Hippocampal formation (tissue), 2 donors: ENCODE results near the gene STRC.
"Not testable (repeated sequence)": the region's sequence is repeated elsewhere in the genome, so short reads cannot be mapped to it uniquely, and the experiment has no call there.

Source experiments
- DNase-seq, 2 donors: peaks; one replicate each; lab custom pipeline; 2025; lab: John Stamatoyannopoulos, UW

The STRC gene

DNA sequence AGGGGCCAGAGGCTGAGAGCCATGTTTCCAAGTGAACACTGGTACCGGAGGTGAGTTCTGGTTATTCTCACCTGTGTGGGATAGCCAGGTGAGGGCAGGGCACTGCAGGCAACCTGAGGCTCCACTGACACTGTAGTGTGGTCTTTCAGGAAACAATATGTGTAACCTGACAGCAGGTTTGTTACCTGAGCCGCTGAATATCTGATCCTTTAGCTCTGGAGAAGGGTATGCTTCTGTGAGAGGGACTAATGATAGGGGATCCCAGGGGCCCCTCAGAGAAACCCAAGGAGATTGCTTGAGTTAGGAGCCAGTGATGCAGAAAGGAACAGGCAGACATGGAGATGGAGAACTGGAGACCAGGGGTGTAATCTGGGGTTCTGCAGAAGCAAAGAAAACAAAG lies at the start of gene STRC:
Gene STRC (minus strand): TSS at position 101 of the 400 bp plus-strand sequence. CDS start 78 bp downstream, at position 23.
- not testable (repeated sequence) for DNase-seq

DNA sequence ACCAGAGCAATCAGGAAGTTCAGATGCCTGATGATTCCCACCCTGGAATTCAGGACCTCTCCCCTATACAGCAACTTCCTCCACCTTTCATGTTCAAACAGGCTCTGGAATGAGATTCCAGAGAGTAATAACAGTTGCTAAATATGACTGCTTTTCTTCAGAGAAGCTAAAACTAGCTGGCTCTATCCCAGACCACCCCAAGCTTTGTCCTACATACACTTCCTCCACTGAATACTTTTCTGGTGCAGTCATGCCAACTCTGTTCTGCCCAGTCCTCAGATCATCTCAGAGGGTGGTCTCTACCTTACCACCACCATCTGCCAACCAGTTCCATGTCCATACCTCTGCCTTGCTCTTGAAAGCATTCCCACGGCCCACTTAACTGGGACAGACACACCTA lies 47.6 kb upstream of the STRC start:
- not testable (repeated sequence) for DNase-seq

DNA sequence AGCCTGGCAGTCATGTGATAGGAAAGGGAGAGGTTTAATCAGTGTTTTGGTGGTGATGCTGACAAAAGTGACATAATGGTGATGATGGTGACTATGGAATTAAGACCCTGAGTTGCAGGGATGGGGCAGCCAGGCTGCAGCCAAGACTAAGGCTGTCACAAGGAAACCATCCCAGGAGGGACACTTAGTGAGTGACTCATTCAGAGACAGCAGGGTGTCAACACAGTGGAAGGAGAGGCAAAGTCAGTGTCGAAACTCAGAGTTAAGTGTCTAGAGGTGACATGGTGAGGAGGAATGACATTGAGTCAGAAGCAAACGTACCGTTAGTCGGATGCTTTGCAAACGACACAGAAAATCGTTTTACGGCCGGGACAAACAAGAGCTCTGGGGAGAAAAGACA lies 44.7 kb upstream of the STRC start:
- DNase-seq = not testable (repeated sequence)

DNA sequence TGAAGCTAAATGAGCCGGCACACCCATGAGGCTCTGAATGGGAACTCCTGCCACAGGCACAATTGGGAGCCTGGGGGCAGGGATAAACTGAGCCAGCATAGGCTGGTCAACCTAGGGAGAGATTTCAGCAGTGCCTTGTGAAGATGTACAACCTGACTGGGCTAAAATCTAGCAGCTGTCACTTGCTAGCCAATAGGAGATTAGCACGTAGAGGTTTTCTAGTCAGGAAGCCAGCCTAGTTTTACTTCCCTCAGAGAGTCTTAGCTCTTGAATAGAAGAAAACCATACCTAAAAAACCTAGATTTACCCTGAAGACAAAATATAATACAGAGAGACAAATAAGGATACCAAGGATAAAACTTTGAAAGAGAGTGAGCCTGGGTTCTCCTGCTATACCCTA lies 43.7 kb upstream of the STRC start:
- not testable (repeated sequence) for DNase-seq

DNA sequence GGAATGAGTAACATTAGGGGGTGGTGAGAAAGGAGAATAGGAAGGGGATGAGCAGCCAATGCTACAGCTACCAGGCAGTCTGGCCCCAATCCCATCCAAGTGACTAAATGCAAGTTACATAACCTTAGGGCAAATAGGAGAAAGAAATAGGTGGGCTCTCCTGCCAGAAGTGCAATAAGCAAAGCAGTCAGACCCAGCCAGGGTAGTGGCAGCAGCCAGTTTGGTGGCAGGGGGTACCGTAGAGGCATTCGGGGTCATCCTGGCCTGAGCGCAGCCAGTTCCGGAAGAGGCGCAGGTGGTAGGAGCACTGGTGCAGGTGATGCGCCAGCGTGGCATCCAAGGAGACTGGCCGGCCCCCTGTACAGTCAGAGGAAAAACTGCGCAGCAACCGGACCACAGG lies 41.1 kb upstream of the STRC start:
- not testable (repeated sequence) for DNase-seq

DNA sequence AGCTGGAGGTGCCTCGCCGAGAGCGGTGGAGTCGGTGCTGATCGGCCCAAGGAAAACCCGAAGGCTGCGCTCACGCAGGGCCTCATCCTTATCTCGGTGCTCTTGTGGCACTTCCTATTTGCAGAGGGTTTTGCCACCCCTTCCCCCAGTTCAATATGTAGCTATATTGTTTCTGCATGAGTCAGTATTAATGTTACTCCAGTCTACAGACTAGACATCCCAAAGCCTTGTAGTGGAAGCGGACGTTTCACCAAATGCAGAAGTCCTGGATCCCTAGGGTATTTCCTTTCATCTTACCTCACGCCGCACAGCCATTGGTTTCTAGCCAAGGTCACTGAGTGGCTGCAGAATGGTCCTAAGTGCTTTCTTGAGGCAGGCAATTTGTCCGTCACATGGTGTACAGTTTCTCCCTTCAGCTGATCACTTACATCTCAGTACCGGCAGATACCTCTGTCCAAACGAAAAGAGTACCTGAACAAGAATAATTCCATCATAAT lies 30.9 kb upstream of the STRC start:
- not testable (repeated sequence) for DNase-seq

DNA sequence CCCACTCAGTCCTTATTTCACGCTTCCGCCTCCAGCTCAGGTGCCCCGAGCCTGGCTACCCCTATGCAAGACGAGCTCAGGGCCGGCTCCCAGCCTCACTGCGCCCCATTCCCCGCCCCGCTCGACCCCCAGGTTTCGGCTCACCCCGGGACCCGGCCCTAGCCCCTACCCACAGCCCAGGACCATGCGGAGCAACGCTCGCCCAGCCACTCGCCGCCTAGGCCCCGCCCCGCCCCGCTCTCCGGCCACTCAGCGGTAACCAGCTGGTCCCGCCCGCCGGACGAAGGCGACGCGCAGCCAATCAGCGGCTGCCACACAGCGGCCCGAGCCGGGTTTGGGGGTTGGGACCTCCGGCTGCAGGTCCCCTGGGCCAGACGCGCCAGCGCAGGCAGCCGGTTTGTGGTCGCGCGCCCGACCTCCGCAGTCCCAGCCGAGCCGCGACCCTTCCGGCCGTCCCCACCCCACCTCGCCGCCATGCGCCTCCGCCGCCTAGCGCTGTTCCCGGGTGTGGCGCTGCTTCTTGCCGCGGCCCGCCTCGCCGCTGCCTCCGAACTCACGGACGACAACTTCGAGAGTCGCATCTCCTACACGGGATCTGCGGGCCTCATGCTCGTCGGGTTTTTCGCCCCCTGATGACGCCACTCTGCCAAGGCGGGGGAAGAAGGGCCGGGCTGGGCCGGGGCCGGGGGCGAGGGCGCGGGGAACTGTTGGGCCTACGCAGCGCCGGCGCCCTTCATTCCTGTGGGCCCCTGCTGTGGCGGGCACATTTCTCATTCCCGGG lies 30.2 kb upstream of the STRC start, which contains the start of gene CATSPER2:
Gene CATSPER2 (minus strand): TSS at position 196 of the 781 bp plus-strand sequence. CDS start 783 bp downstream, outside the sequence.
- no peak for DNase-seq

DNA sequence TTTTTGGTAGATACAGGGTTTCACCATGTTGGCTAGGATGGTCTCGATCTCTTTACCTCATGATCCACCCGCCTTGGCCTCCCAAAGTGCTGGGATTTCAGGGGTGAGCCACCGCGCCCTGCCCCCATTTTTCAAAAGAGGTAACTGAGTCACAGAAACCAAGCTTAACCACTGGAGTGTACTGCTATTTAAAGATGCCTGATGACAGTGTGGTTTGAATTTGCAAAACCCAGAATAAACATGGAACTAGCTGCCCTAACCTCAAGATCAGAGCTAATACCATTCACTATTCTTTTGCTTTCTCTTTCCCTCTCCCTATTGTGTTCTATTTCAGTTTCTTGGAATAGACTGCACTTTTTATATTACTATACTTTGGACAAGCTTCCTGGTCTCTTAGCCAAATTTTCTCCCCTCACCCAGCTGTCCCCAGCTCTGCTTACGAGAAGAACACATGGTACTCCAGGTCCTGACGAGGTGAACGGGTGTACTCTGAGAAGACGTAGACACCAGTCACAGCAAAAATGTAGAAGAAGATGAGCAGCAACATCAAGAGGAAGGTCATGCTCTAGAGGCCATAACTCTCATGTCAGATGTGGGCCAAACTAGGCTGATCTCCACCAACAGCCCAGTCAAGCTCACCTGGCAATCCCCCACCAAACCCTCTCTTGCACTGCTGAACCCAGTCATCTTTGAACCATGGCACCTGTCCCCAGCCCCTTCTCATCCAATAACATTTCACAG lies 20.0 kb upstream of the STRC start:
- DNase-seq = not testable (repeated sequence)

DNA sequence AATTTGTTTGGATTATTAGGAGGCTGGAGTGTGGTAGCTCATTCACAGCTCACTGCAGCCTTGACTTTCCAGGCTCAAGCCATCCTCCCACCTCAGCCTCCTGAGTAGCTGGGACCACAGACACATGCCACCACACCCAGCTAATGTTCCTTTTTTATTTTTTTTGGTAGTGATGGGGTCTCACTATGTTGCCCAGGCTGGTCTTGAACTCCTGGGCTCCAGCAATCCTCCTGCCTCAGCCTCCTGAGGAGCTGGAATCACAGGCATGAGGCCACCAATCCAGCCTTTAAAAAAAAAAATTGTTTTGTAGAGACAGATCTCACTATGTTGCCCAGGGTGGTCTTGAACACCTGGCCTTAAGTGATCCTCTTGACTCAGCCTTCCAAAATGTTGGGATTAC lies 8.3 kb upstream of the STRC start:
- DNase-seq = not testable (repeated sequence)

DNA sequence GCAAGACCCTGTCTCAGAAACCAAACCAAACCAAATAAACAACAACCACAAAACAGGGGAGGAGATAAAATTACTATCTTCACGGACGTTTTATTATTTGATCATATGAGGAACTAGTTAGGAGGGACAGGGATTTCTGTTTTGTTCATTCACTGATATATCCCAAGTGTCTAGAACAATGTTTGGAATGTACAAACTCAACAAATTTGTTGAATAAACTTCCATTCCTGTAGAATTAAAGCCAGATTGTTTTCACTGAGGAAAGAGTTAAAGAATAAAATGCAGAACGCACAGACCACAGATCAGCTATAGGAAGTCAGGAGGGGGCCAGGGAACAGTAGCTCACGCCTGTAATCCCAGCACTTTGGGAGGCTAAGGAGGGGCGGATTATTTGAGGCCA lies 6.5 kb upstream of the STRC start:
- no peak for DNase-seq

DNA sequence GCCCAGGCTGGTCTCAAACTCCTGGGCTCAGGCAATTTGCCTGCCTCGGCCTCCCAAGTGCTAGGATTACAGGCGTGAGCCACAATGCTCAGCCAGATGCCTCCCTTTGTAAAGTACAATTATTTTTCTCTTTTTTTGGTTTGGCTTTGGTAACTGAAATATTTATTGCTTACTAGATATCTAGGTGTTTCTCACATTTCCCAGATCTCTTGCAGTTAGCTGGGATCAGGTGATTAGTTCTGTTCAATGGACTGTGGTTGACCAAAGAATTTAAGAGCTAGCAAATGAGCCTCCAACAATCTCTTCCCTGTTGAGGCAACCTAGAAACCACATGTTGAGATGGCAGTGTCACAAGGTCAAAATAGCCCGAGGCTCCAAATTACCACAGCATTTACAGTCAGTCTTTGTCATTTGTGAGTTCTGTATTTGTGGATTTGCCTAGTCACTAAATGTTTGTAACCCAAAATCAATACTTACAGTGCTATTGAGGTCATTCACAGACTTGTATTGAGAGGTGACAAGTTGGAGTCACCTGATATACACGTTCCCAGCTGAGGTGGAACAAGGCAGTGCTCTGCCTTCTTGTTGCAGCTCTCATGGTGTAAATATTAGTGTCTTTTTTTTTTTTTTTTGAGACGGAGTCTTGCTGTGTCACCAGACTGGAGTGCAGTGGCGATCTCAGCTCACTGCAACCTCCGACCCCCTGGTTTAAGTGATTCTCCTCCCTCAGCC lies 3.6 kb upstream of the STRC start:
- not testable (repeated sequence) for DNase-seq

DNA sequence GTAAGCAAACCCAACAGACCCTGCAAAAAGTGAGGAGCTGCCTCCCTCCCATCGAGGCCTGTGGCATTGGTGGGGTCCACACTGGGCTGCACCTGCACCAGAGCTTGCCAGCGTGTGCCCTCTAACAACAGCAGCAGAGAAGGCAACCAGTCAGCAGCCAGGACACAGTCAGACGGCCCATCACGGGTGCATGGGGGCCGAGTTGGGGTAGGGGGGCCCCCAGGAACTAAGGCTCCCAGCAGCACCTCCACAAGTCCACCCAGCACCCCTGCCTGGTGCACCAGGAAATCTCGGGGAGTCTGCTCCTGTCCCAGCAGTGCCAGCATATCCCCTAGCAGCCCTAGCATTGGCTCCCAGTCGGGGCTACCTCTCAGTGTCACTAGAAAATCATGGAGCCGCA lies 850 bp downstream of the STRC start:
- not testable (repeated sequence) for DNase-seq

DNA sequence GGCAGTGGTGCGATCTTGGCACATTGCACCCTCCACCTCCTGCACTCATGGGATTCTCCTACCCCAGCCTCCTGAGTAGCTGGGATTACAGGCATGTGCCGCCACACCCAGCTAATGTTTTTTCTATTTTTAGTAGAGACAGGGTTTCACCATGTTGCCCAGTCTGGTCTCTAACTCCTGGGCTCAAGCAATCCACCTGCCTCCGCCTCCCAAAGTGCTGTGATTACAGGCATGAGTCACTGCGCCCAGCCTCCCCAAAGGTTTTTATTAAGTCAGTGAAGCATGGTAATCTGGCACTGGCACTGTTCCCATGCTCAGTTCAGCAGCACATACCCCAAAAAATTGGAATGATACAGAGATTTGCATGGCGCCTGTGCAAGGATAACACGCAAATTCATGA lies 16.4 kb downstream of the STRC start:
- DNase-seq = not testable (repeated sequence)

DNA sequence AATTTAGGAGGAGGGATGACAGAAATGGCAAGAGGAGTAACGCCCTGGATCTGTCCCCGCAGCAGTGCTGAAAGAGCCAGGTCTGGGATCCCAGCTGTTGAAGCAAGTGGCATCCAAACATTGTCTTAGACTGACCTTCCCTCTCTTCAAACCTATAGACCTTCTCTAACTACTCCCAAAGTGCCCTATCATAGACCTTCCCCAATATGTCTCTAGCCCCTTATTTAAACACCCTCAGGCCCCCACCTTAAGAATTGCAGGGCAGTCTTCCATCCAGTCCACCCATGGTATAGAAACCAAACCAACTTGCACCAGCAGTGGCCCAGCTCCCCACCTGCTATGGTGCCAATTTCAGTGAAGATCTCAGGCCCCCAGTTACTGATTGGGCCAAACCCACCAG lies 18.4 kb downstream of the STRC start:
- DNase-seq = not testable (repeated sequence)

DNA sequence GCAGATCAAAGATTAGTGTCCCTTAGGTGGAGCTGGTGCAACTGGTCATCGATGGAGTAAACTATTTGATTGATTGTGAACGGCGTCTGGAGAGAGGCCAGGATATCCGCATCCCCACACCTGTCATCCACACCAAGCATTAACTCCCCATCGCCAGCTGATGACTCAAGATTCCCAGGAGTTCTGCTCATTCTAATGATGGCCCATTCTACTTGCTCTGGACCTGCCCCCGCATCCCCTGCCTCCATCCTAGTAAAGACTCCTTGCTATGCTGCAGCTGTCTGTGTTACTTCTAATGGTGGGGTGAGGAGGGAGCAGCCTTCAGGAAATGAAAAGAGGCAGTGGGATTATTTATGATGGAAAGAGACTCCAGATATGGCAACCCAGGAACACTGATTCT lies 19.5 kb downstream of the STRC start:
- DNase-seq = not testable (repeated sequence)

DNA sequence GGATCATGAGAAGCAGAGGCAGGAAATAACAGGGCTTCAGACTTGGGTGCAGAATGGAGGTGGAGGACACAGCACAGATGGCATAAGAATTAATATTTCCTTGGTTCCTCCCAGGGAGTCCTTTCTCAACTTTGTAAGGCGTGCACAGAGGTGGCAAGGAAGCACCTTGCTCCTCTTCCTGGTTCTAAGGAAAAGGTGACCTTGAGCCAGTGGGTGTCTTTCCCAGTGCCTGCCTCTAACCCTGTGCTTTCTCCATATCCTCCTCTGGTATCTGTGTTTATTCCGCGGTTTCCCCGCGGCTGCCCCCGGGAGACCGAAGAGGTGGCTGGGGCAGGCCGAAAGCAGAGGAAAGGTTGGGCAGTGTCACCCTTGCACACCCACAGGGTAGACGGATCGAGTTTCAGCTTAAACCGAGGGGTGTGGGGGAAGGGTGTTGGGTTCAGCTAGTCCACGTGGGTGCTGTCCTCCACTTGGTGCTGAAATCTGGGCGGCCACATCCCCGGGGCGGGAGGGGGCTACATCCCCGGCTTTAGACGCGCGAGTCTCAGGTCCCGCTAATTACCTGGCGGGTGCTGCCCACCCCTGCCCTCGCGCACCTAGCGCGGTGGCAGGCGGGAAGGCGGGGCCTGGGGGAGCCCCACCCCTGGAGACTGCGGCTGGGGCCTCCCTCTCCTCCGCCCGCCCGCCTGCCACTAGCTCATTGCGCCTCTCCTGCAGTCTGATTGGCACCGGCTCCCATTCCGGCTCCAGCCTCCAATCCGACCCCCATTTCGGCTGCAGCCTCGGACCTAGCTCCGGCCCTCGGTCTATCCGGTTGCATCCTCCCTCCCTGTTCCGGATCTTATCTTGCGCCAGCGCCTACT lies 25.0 kb downstream of the STRC start, which contains the start of gene CKMT1B:
Gene CKMT1B (plus strand): TSS at position 700 of the 863 bp plus-strand sequence. CDS start 192 bp downstream, outside the sequence.
- not testable (repeated sequence) for DNase-seq

DNA sequence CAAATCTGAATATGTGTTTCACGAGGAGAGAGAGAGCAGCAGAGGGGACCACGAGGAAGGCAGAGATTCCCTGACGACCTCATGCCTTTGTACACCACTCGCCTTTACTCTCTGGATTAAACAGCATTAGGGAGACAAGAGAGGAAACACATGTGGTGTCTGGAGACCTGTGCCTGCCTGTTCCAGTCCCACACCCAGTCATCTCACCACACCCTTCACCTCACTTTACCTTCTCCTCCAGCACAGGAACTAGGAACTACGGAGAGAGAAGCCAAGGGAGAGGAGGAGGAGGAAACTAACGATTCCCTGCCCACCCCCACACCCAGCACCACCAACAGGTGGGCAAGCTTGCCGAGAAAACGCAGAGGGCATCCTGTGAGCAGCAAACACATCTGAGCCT lies 25.8 kb downstream of the STRC start:
- not testable (repeated sequence) for DNase-seq

DNA sequence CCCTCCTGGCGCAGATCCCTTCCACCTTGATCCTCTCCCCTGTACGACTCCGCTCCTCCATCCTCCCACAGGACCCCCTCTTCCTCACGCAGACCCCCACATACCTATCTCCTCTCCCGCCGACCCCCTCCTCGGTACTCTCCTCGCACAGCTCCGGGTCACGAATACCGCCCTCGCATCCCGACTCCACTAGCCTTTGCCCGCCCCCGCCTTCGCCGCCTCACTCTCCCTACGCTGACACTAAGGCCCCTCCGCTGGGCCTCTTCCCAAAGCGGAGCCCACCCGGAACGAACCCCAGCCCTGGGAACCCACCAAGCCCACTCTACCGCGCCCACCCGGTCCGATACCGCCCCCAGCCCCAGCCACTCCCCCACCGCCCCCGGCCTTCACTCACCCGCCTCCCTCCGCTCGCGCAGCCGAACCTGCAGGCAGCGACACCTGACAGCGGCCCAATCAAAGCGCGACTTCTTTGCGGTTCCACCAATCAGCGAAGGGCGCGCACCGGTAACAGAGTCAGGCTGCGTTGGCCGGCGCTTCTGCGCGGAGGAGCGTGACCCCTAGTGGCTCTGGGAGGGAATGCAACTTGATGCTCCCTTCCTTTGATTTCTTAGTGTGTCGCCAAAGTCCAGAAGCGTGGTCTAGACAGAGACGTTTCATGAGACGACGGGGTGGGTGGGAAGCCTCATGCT lies 28.7 kb downstream of the STRC start, which contains the start of gene PPIP5K1:
Gene PPIP5K1 (minus strand): TSS at position 431 of the 689 bp plus-strand sequence. CDS start 5,704 bp downstream, outside the sequence.
- not testable (repeated sequence) for DNase-seq

DNA sequence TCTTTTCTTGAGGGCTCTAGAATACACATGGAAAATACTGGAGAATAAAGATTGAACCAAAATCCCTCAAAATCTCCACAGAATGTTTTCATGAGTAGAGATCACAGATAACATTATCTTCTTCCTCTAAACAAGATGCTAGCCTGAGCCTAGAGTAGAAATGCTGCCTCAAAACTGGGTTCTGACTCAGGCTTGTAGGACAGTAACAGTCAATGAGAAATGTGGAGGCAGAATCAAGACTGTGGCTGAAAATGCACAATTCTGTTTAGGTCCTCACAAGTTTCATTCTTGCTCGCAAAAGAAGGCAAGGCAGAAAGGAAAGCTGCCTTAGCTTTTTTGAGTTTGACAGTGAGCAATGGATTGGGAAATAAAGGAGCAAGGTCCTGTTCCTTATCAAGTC lies 44.0 kb downstream of the STRC start:
- DNase-seq = not testable (repeated sequence)

DNA sequence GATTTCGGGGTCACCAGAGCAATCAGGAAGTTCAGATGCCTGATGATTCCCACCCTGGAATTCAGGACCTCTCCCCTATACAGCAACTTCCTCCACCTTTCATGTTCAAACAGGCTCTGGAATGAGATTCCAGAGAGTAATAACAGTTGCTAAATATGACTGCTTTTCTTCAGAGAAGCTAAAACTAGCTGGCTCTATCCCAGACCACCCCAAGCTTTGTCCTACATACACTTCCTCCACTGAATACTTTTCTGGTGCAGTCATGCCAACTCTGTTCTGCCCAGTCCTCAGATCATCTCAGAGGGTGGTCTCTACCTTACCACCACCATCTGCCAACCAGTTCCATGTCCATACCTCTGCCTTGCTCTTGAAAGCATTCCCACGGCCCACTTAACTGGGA lies 52.0 kb downstream of the STRC start:
- not testable (repeated sequence) for DNase-seq
